ENCODE results near the gene HDDC3.

GRCh38 chr15:90915808-90916440, 16.4 kb downstream of the HDDC3 start:
- no peak for TF ChIP-seq CTCF (IDR thresholded peaks at IDR 0.05)
- no peak for TF ChIP-seq POLR2A (IDR thresholded peaks at IDR 0.05)

All from stomach (tissue), 4 donors.